Mucosa of descending colon (tissue), 3 donors: ENCODE measurements around the gene SHISAL2A. TPM values are rescaled to one million over a fixed set of nuclear protein-coding genes. Genes with fewer than 3 reads are reported as not detected.

Experiments used
- ATAC-seq: fragments of 200-7000 bp; cut with Tn5 transposase; one replicate; pipeline ENCODE4 v1.9.1; 2020; ENCODE audit warnings: mild to moderate bottlenecking, moderate library complexity
- DNase-seq, 3 donors: peaks; one replicate each; pipeline ENCODE4 v3.0.0-alpha.2; 2020
- H3K36me3 ChIP-seq: fragments of 200-600 bp; one replicate; pipeline ENCODE4 v1.8.0; 2021; ENCODE audit warnings: low read depth, mild to moderate bottlenecking
- H3K4me1 ChIP-seq: fragments of 200-600 bp; one replicate; pipeline ENCODE4 v1.8.0; 2021; ENCODE audit warnings: low read depth, mild to moderate bottlenecking
- H3K4me3 ChIP-seq: fragments of 200-600 bp; one replicate; pipeline ENCODE4 v1.8.0; 2021; ENCODE audit warnings: mild to moderate bottlenecking
- H3K9me3 ChIP-seq: fragments of 200-600 bp; one replicate; pipeline ENCODE4 v1.8.0; 2021; ENCODE audit warnings: mild to moderate bottlenecking
- CTCF ChIP-seq: fragments of 200-600 bp; IDR thresholded peaks from one replicate; pipeline ENCODE4 v1.8.0; 2022; ENCODE audit warnings: antibody characterized with exemption, mild to moderate bottlenecking
- intact Hi-C, 2 donors: fragments of 100-400 bp; cut with DNase I in 1 of 2; cut with micrococcal nuclease in 1 of 2; formaldehyde crosslinking; loops; one replicate each; pipeline versions ENCODE4 v1.11.0 to v1.11.1; 2022; cut with DNase I, micrococcal nuclease
- total RNA-seq, 3 donors: library from RNA; stranded (reverse); fragmentation: NEBNext Ultra II Directional in 2 of 3; extraction: Animal tissue kit (Norgen Biotek cat#: 25700) in 2 of 3; gene quantifications; one replicate each; pipeline versions ENCODE4 v1.2.1 to v1.2.4, GENCODE V29; 2021 to 2023
- donor health status: DM: no; HTN: no; CAD: no; lungs with moderate emphysema.
- donor health status: DM: no; HTN: no; CAD: no.
- donor health status: DM: no; HTN: yes; CAD: no.

The SHISAL2A gene
- total RNA-seq, 3 donors from 2014 or later: 0.72 to 0.78 TPM; not detected in 1

GRCh38 chr1:52667984-52668383 is 35.0 kb downstream of the SHISAL2A start:
- TF ChIP-seq CTCF: no peak
- no peaks in the 10 kb centered on the region for H3K4me1 ChIP-seq
- H3K36me3 ChIP-seq: no peaks in the 10 kb centered on the region
- ATAC-seq (no peak), DNase-seq (no peak)
- intact Hi-C loops: no loop called here
- H3K4me3 ChIP-seq: no peak overlapping the region
- H3K9me3 ChIP-seq: no peaks in the 10 kb centered on the region

- intact Hi-C loops: no loop called here
- Histone ChIP-seq H3K9me3 (no peaks in the 10 kb centered on the region), H3K36me3 (no peaks in the 10 kb centered on the region), H3K4me3 (no peak overlapping the region), H3K4me1 (no peaks in the 10 kb centered on the region)
- ATAC-seq (no peak), DNase-seq (no peak)
- TF ChIP-seq CTCF: no peak
Observed at GRCh38 chr1:52668711-52669110, 35.7 kb downstream of the SHISAL2A start.

GRCh38 chr1:52669696-52670095 is 36.7 kb downstream of the SHISAL2A start:
- no peak for DNase-seq
- Histone ChIP-seq H3K36me3 (no peaks in the 10 kb centered on the region), H3K4me1 (no peaks in the 10 kb centered on the region), H3K4me3 (no peak overlapping the region), H3K9me3 (no peaks in the 10 kb centered on the region)
- no peak for ATAC-seq
- no peak for TF ChIP-seq CTCF
- intact Hi-C loops: no loop called here

- no peak overlapping the region for H3K4me3 ChIP-seq
- H3K9me3 ChIP-seq: no peaks in the 10 kb centered on the region
- H3K36me3 ChIP-seq: no peaks in the 10 kb centered on the region
- ATAC-seq: no peak
- no peak for TF ChIP-seq CTCF
- DNase-seq: no peak
- intact Hi-C loops: no loop called here
- H3K4me1 ChIP-seq: no peaks in the 10 kb centered on the region
Observed at GRCh38 chr1:52670604-52671003, 37.6 kb downstream of the SHISAL2A start.

- DNase-seq: no peak
- Histone ChIP-seq H3K4me3 (no peak overlapping the region), H3K4me1 (no peaks in the 10 kb centered on the region), H3K9me3 (no peaks in the 10 kb centered on the region), H3K36me3 (no peaks in the 10 kb centered on the region)
- ATAC-seq: no peak
- no peak for TF ChIP-seq CTCF
- intact Hi-C loops: no loop called here
Observed at GRCh38 chr1:52672946-52673345, 40.0 kb downstream of the SHISAL2A start.

GRCh38 chr1:52673513-52673912 is 40.5 kb downstream of the SHISAL2A start:
- TF ChIP-seq CTCF: no peak
- ATAC-seq: no peak
- intact Hi-C loops: no loop called here
- H3K4me1 ChIP-seq: no peaks in the 10 kb centered on the region
- DNase-seq: no peak
- no peaks in the 10 kb centered on the region for H3K9me3 ChIP-seq
- no peak overlapping the region for H3K4me3 ChIP-seq
- no peaks in the 10 kb centered on the region for H3K36me3 ChIP-seq
